ENCODE data around the gene FEZ2. TPM values are rescaled to one million over a fixed set of nuclear protein-coding genes. Genes with fewer than 3 reads are reported as not detected.

The FEZ2 gene, protein sequence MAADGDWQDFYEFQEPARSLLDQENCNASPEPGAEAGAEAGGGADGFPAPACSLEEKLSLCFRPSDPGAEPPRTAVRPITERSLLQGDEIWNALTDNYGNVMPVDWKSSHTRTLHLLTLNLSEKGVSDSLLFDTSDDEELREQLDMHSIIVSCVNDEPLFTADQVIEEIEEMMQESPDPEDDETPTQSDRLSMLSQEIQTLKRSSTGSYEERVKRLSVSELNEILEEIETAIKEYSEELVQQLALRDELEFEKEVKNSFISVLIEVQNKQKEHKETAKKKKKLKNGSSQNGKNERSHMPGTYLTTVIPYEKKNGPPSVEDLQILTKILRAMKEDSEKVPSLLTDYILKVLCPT
- total RNA-seq (10 to 100 TPM; 50.2 to 65.6 (median 58.0) TPM), polyA plus RNA-seq (52.3 TPM)
- long read RNA-seq, donor 1, transcript FEZ2-204 (8 exons, 1,931 nt) = major isoform, 7 of 27 reads
- long read RNA-seq, donor 1, partial matches to known transcripts = 14 of 27 reads
- long read RNA-seq, donor 1, other reads (novel, unspliced or antisense) = 3 of 27 reads
- long read RNA-seq, donor 2, partial matches to known transcripts = 2 of 7 reads
- long read RNA-seq, donor 2, other reads (novel, unspliced or antisense) = 1 of 7 reads
- long read RNA-seq, donor 3, partial matches to known transcripts = 6 of 11 reads
- long read RNA-seq, donor 3, other reads (novel, unspliced or antisense) = 4 of 11 reads
- long read RNA-seq, donor 4, transcript FEZ2-204 (8 exons, 1,931 nt) = major isoform, 5 of 8 reads
- long read RNA-seq, donor 4, partial matches to known transcripts = 2 of 8 reads
- long read RNA-seq, donor 4, other reads (novel, unspliced or antisense) = 0 of 8 reads

DNA sequence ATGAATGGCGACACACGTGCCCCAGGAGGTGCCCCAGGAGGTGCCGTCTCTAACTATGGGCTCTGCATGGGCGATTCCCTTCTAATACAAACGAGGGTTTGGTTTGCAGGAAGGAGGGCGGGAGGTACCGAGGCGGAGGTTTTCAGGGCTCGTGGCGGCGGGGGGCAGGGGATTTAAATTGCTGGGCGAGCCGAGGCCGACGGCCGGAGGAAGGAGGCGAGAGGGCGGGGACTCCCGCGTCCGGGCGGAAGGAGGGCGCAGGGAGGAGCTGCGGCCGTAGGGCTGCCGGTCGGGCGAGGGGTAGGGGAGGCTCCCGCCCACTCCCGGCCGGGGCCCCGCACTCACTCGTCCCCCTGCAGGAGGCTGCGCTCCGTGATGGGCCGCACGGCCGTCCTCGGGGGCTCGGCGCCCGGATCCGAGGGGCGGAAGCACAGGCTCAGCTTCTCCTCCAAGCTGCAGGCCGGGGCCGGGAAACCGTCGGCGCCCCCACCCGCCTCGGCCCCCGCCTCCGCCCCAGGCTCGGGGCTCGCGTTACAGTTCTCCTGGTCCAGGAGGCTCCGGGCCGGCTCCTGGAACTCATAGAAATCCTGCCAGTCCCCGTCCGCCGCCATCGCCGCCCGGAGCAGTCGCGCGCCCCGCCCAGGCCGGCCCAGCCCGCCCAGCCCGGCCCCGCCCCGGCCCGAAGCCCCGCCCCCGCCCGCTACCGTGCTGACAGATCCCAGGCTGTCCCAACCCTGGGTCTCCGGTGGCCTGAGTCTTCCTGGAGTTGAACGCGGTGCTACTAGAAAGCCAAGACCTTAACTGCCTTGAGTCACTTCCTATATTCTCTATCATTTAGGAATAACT lies at the start of gene FEZ2:
TSS of gene FEZ2 (minus strand) at position 637 of the 846 bp plus-strand sequence. CDS start at position 611, 26 bp downstream.
- H3K4me3 ChIP-seq (ENCODE audit: low read length) = peak within 1 kb of the TSS; percentile 99
- ATAC-seq = peak; percentile 99
- H3K4me1 ChIP-seq (ENCODE audit: control insufficient read depth, insufficient read depth, low read length) = peaks cover 9% of the 10 kb centered on the region
- WGBS = under 1% methylated on average over 81 of the region's 81 CpGs
- H3K27me3 ChIP-seq (ENCODE audit: control insufficient read depth, insufficient read depth) = no peaks in the 10 kb centered on the region
- intact Hi-C loops (cut with DNase I) = no loop called here
- no peaks in the 10 kb centered on the region for H3K9me3 ChIP-seq (ENCODE audit: control insufficient read depth, low read length)
- DNase-seq = peak; percentile 80 to 92 (median 91)
- peak within 1 kb of the TSS; percentile 86 for H3K27ac ChIP-seq (ENCODE audit: low read length)

DNA sequence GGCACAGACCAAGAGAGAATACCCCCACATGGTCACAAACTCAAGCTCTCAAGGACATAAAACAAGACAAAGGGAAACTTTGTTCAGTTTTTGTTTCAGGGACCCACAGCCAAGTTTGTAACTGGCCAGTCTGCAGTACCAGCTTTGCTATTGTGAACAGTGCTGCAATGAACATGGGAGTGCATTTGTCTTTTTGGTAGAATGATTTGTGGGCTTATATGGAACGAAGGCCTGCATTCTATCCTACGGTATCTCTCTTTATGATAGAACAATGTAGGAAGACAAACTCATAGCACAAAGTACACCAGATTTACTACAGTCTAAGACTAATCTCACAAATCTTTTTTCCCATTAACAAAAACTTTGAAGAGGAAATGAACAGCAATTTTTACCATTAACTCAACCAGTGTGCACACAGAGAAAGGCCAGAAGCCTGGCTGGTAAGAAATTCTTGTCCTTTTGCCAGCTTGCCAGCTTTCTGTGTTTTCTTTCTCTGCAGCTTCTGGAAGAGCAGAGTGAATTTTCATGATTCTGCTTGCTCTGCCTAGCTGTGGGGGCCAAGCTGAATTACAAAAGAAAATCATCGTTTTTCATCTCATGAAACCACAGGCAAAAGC lies 37.1 kb upstream of the FEZ2 start:
- H3K4me3 ChIP-seq (ENCODE audit: low read length) = no peak overlapping the region
- H3K27me3 ChIP-seq (ENCODE audit: control insufficient read depth, insufficient read depth) = no peaks in the 10 kb centered on the region
- H3K4me1 ChIP-seq (ENCODE audit: control insufficient read depth, insufficient read depth, low read length) = no peaks in the 10 kb centered on the region
- no peak overlapping the region for H3K27ac ChIP-seq (ENCODE audit: low read length)
- DNase-seq (no peak), ATAC-seq (no peak)
- WGBS = 84% methylated on average over 3 of the region's 3 CpGs
- intact Hi-C loops (cut with DNase I) = no loop called here
- no peaks in the 10 kb centered on the region for H3K9me3 ChIP-seq (ENCODE audit: control insufficient read depth, low read length)

DNA sequence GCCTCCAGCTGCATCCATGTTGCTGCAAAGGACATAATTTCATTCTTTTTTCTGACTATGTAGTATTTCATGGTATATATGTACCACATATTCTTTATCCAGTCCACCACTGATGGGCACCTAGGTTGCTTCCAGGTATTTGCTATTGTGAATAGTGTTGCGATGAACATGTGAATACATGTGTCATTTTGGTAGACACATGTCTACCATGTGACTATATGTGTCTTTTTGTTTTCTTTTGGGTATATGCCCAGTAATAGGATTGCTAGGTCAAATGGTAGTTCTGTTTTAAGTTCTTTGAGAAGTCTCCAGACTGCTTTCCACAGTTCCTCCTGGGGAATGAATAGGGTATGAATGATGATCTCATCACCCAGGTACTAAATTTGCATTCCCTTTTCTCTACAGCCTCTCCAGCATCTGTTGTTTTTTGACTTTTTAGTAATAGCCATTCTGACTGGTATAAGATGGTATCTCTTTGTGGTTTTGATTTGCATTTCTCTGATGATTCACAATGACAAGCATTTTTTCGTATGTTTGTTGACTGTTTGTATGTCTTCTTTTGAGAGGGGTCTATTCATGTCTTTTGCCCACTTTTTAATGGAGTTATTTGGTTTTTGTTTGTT lies 35.6 kb upstream of the FEZ2 start:
- no peaks in the 10 kb centered on the region for H3K27me3 ChIP-seq (ENCODE audit: control insufficient read depth, insufficient read depth)
- 92% methylated on average over 2 of the region's 2 CpGs for WGBS
- no peaks in the 10 kb centered on the region for H3K4me1 ChIP-seq (ENCODE audit: control insufficient read depth, insufficient read depth, low read length)
- intact Hi-C loops (cut with DNase I) = no loop called here
- H3K27ac ChIP-seq (ENCODE audit: low read length) = no peak overlapping the region
- no peak overlapping the region for H3K4me3 ChIP-seq (ENCODE audit: low read length)
- DNase-seq (no peak), ATAC-seq (no peak)
- no peaks in the 10 kb centered on the region for H3K9me3 ChIP-seq (ENCODE audit: control insufficient read depth, low read length)

DNA sequence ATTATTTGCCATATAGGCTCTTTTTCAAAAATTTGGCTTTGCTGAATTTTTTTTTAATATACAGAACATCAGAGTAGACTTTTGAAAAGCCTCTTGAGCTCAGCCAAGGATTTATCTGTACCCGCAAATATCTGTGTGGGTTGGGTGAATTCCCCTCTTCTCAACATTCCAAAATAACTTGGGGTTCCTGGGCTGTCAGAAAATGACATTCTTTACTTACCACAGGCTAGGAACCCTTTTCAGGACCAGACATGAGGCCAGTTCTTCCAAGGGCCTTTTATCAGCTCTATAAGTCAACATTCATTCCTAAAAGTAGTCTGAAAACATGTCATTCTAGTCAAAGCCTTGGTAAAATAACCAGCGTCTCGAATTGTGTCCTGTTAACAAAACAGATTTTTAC lies 28.8 kb upstream of the FEZ2 start:
- no peak for ATAC-seq
- H3K9me3 ChIP-seq (ENCODE audit: control insufficient read depth, low read length) = no peaks in the 10 kb centered on the region
- H3K4me1 ChIP-seq (ENCODE audit: control insufficient read depth, insufficient read depth, low read length) = no peaks in the 10 kb centered on the region
- intact Hi-C loops (cut with DNase I) = no loop called here
- no peaks in the 10 kb centered on the region for H3K27me3 ChIP-seq (ENCODE audit: control insufficient read depth, insufficient read depth)
- WGBS = 90% methylated on average over 3 of the region's 3 CpGs
- no peak overlapping the region for H3K27ac ChIP-seq (ENCODE audit: low read length)
- no peak for DNase-seq
- H3K4me3 ChIP-seq (ENCODE audit: low read length) = no peak overlapping the region

DNA sequence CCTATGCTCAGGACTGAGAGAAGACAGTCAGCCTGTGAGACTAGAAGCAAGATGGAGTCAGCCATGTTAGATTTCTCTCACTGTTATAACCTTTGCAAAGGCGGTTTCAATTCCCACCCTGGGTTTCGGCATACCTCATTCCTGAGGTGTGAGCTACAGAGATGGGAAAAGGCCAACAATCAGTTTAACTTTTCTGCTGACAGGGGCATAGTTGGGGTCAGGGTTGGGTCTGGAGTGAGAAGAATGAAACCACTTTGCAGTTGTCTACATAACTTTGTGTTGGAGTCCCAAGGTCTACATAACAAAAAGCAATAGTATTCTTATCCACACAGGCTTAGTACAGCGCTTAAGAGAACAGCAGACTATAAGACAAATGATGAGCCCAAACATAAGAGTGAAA lies 28.1 kb upstream of the FEZ2 start:
- intact Hi-C loops (cut with DNase I) = no loop called here
- 93% methylated on average over 3 of the region's 3 CpGs for WGBS
- DNase-seq (no peak), ATAC-seq (no peak)
- Histone ChIP-seq H3K4me1 (ENCODE audit: control insufficient read depth, insufficient read depth, low read length) (no peaks in the 10 kb centered on the region), H3K27ac (ENCODE audit: low read length) (no peak overlapping the region), H3K9me3 (ENCODE audit: control insufficient read depth, low read length) (no peaks in the 10 kb centered on the region), H3K27me3 (ENCODE audit: control insufficient read depth, insufficient read depth) (no peaks in the 10 kb centered on the region), H3K4me3 (ENCODE audit: low read length) (no peak overlapping the region)

DNA sequence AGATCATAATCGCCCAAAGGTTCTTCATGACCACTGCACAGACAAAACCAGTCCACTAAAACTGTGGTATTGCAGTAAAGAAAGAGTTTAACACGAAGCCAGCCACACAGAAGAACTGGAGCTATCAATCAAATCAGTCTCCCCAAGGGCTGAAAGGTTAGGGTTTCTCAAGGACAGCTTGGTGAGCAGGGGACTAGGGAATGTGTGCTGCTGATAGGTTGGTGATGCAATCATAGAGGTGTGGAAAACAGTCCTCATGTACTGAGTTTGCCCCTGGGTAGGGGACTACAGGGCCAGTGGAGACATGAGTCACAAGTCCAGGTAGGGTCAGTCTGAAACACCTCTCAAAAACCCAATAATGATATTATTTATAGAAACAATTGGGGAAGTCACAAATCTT lies 27.3 kb upstream of the FEZ2 start:
- DNase-seq (no peak), ATAC-seq (no peak)
- Histone ChIP-seq H3K27ac (ENCODE audit: low read length) (no peak overlapping the region), H3K9me3 (ENCODE audit: control insufficient read depth, low read length) (no peaks in the 10 kb centered on the region), H3K27me3 (ENCODE audit: control insufficient read depth, insufficient read depth) (no peaks in the 10 kb centered on the region), H3K4me3 (ENCODE audit: low read length) (no peak overlapping the region), H3K4me1 (ENCODE audit: control insufficient read depth, insufficient read depth, low read length) (no peaks in the 10 kb centered on the region)
- intact Hi-C loops (cut with DNase I) = no loop called here
- WGBS = 77% methylated on average over 2 of the region's 2 CpGs

DNA sequence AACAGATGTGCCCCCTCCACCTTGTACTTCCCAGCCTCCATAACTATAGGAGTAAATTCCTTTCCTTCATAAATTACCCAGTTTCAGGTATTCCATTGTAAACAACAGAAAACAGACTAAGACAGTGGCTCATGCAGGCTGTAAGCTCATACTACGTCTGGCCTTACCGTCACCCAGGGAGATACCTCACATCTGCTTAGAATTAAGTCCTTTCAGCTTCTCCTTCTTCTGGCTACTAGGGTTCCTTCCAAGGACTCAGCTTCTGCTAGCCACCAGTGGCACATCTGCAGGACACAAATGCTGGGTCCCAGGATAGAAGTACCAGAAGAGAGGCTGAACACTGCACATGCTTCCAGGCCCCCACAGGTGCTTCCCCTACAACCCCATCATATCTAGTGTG lies 22.4 kb upstream of the FEZ2 start:
- H3K9me3 ChIP-seq (ENCODE audit: control insufficient read depth, low read length) = no peaks in the 10 kb centered on the region
- ATAC-seq = no peak
- H3K4me1 ChIP-seq (ENCODE audit: control insufficient read depth, insufficient read depth, low read length) = no peaks in the 10 kb centered on the region
- no peak overlapping the region for H3K27ac ChIP-seq (ENCODE audit: low read length)
- H3K27me3 ChIP-seq (ENCODE audit: control insufficient read depth, insufficient read depth) = no peaks in the 10 kb centered on the region
- 85% methylated on average over 2 of the region's 2 CpGs for WGBS
- no peak for DNase-seq
- H3K4me3 ChIP-seq (ENCODE audit: low read length) = no peak overlapping the region
- intact Hi-C loops (cut with DNase I) = no loop called here

DNA sequence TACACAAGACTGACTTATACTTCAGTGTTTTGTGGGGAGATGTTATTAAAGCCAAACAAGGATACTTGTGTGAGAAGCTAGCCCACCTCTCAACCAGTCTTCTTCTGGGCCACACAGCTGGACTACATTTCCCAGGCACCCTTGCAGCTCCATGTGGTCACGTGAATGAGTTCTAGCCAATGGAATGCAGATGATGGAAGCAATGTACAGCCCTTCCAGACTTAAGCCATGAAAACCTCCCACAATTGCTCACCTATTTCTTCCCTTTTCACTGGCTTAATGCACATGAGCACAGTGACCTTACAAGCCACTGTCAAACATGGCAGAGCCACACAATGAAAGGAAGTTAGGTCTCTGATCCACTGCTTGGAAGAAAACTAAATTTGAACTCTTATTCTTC lies 20.4 kb upstream of the FEZ2 start:
- 38% methylated on average over 1 of the region's 1 CpG for WGBS

DNA sequence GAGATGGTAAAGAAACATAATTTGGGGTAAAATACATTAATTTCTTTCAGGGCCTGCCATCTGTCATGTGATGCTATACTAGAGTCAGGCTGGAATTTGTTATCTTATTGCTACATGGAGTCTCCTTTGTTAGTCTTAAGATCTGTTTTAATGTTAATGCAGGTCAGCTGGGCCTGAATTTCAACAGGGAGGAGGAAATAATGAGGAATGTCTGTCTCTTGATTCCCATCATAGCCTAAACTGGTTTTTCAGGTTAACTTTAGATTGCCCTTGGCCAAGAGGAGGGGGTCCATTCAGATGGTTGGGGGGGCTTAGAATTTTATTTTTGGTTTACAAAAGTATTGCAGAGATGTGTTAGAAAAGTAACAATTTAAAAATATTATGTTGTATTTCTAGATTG lies 19.0 kb upstream of the FEZ2 start:
- Histone ChIP-seq H3K4me3 (ENCODE audit: low read length) (no peak overlapping the region), H3K4me1 (ENCODE audit: control insufficient read depth, insufficient read depth, low read length) (no peaks in the 10 kb centered on the region), H3K27me3 (ENCODE audit: control insufficient read depth, insufficient read depth) (no peaks in the 10 kb centered on the region), H3K9me3 (ENCODE audit: control insufficient read depth, low read length) (no peaks in the 10 kb centered on the region), H3K27ac (ENCODE audit: low read length) (no peak overlapping the region)
- intact Hi-C loops (cut with DNase I) = no loop called here
- DNase-seq = no peak
- ATAC-seq = no peak

More for the DNA sequence above, 20.4 kb upstream of the FEZ2 start:
- Histone ChIP-seq H3K9me3 (ENCODE audit: control insufficient read depth, low read length) (no peaks in the 10 kb centered on the region), H3K27me3 (ENCODE audit: control insufficient read depth, insufficient read depth) (no peaks in the 10 kb centered on the region), H3K4me3 (ENCODE audit: low read length) (no peak overlapping the region), H3K27ac (ENCODE audit: low read length) (no peak overlapping the region), H3K4me1 (ENCODE audit: control insufficient read depth, insufficient read depth, low read length) (no peaks in the 10 kb centered on the region)
- ATAC-seq (peak; percentile 61 to 78), DNase-seq (peak in 1 of 3 donors; percentile 55)
- intact Hi-C loops (cut with DNase I) = no loop called here

DNA sequence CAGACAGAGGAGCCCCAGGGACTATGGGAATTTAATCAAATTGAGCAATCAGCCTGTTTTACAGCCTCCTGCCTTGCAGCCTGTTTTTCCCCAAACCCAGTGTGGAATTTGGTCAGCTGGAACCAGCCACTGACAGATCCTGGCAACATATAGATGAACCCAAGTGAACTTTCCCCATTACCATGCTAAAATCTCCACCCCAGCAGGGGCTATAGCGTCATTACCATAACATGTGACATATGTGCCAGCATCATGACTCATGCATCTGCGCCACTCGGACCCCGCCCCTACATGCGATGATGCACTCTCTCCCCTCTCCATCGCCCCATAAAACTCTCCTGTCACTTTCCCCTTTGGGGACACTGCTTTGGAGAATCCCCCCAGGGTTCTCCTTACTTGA lies 17.3 kb upstream of the FEZ2 start:
- Histone ChIP-seq H3K27me3 (ENCODE audit: control insufficient read depth, insufficient read depth) (no peaks in the 10 kb centered on the region), H3K27ac (ENCODE audit: low read length) (no peak overlapping the region), H3K4me1 (ENCODE audit: control insufficient read depth, insufficient read depth, low read length) (no peaks in the 10 kb centered on the region), H3K4me3 (ENCODE audit: low read length) (no peak overlapping the region), H3K9me3 (ENCODE audit: control insufficient read depth, low read length) (no peaks in the 10 kb centered on the region)
- no peak for DNase-seq
- WGBS = 89% methylated on average over 6 of the region's 6 CpGs
- intact Hi-C loops (cut with DNase I) = no loop called here
- ATAC-seq = no peak
